Left lobe of liver (tissue), 2 donors: Measurements from ENCODE around the gene CTPS2. TPM values are rescaled to one million over a fixed set of nuclear protein-coding genes. Genes with fewer than 3 reads are reported as not detected.
"Not testable (repeated sequence)": the region's sequence is repeated elsewhere in the genome, so short reads cannot be mapped to it uniquely, and the experiment has no call there.

Source experiments
- ATAC-seq: fragments of 200-7000 bp; cut with Tn5 transposase; one replicate; pipeline ENCODE4 v1.9.1; 2020; ENCODE audit warnings: mild to moderate bottlenecking, moderate library complexity
- DNase-seq: peaks from one replicate; pipeline ENCODE4 v3.0.0-alpha.2; 2020; ENCODE audit warnings: low spot score
- total RNA-seq: library from RNA; stranded (reverse); gene quantifications from one replicate; pipeline ENCODE4 v1.2.1, GENCODE V29; 2021
- donor health status: DM: no; HTN: no; CAD: no; lungs with moderate emphysema.
- donor health status: DM: no; HTN: yes; CAD: no.

CTPS2 gene
- total RNA-seq, 1 donor from 2014 or later: 7.8 TPM

DNA sequence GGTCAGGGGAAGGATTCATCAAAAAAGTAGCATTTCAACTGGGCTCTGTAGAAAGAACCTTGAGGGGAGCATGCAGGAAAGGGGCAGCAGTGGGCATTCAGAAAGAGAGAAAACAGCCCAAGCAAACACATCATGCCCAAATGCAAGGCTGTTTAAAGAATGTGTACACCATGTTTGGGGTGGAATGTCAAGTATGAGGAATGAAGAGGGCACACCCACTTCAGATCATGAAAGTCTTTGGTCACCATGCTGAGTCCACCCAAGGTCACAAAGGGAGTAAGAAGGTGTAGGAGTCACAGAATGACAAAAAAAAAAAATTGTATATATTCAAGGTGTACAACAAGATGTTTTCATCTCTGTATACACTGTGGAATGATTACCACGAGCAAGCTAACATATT, 53.1 kb downstream of the CTPS2 start:
- ATAC-seq (no peak), DNase-seq (no peak)

DNA sequence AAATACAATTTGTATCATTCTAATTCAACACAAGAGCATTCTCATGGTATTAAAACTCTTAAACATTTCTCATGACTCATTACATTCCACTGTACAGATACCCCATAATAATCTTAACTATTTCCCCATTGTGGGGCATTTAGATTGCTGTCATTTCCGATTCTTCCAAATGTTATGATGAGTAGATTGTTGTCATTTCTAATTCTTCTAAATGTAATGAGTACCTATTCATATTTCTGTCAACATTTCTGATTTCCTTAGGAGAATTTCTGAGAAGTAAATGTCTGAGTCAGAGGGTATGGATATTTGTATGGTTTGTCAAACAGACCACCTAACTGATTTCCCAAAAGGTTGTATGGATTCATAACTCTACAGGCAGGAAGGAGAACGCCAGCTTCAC, 54.2 kb downstream of the CTPS2 start:
- DNase-seq: no peak
- no peak for ATAC-seq

DNA sequence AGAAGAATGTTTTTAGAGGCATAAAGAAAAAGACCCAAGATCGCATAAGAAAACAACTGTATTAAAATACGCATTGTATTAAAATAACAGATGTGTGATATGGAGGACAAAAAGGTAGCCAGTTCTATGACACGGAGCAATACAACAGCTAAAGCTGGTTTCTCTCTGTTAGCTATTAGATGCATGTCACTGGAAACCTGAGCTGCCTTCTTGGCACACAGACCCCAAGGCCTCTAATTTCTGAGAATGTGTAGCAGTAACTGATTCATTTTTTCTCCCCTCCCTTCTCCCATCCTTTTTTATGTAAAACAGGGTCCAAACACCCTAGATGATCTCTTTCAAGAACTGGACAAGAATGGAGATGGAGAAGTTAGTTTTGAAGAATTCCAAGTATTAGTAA, 58.4 kb downstream of the CTPS2 start:
- ATAC-seq (no peak), DNase-seq (no peak)

DNA sequence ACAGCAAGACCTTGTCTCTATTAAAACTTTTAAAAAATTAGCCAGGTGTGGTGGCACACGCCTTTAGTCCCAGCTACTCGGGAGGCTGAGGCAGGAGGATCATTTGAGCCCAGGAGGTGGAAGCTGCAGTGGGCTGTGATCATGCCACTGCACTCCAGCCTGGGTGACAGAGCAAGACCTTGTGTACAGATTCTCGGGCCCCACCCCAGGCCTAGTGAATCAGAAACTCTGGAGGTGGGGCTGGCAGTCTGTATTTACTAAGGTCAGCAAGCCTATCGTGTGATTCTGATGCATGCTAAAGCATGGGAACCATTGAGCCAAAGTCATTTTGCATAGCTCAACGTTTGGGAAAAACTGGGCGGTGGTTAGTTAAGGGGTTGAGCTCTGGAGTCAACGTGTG, 59.0 kb downstream of the CTPS2 start:
- DNase-seq: no peak
- ATAC-seq: no peak

DNA sequence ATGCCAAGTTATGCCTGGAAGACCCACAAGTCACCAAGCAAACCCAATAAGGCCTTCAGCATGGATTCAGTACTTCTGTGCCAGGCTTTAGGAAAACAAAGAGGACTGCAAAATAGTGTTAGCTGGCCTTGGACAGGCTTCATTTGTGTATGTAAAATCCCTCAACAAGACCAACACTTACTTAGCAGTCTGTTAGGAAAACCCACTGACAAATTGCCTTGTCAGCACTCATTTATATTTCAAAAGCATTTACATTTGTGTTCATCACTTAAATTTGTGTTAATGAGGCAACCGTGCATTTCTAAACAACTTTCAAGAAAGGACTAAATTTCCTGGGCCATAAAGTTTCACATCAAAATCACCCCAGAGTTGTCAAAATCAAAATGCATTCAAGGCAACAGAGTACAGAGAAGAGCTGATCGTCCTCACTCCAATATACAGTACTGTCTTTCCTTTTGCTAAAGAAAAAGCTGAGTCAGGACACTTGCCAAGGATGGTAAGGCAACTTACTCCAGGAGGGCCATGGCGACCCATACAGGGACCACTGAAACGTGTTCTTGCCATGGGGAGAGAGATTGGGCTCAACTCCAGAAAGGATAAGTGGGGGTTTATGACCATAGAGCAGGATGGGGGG, 61.0 kb downstream of the CTPS2 start:
- no peak for ATAC-seq
- DNase-seq: no peak

DNA sequence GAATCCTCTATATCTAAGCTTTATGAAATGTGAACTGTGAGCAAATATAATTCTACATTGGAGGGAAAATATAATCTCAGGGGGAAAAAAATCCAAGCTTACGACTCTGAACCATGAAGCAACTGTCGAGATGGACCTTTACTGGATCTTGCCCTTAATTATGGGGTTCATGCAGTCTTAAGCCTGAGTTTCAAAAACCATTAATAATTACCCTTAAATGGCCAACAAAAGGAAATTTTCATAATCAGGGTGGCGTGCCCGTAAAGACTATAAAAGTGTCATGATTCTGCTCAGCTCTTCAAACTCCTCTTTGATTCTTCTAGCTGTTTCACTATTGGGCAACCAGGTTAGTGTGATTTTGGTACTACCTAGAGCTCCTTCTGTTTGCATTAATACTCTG, 62.6 kb downstream of the CTPS2 start, which contains the start of gene S100G:
Gene S100G, plus strand, starts transcription at position 301 of the 400 bp plus-strand sequence. CDS start 849 bp downstream, outside the sequence.
- no peak for DNase-seq
- no peak for ATAC-seq

DNA sequence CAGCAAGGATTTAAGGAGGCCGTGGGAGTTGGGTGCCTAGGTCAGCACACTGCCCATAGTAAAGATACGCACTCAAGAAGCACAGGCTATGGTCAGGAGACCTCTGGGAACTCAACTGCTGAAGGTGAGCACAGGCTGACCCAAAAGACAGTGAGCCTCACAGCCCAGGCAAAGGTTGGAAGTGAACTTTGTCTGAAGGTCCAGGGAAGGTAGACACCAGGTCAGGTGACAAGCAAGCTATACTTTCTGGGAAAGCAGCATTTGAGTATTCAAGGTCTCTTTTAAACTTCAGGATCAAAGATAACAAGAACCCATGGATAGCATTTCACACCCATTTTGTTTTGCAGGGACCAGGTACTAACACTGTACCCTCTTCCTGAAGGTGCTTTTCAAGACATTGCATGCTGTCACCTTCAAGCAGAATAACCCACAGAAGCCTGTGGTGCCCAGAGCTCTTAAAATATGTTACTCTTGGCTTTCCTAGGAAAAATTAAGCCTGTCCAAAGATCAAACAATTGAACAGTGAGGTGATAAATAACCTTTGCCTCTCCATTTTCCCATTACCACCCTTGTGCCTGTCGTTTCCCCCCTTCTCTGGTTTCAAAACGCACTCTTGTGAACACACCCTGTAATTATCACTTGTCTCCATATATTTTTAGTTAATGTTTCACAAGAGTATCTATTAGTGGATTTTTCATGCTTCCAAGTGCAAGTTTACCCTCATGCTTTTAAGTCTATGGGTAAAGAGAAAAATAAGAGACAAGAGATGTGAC, 65.9 kb downstream of the CTPS2 start:
- ATAC-seq (no peak), DNase-seq (no peak)

DNA sequence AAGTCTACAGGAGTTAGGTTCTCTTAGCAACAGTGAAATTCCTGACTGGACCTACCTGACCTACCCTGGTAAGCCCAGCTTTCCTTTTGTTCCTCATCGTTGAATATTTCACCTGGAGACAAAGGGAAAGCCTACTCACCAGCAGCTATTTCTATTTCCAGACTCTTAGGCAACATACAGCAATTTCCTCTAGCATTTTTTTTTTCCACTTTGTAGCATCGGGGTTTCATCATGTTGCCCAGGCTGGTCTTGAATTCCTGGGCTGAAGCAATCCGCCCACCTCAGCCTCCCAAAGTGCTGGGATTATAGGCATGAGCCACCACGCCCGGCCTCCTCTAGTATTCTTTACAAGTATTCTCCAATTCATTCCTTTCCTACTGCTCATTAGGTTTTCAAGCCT, 69.3 kb downstream of the CTPS2 start:
- ATAC-seq (no peak), DNase-seq (no peak)

DNA sequence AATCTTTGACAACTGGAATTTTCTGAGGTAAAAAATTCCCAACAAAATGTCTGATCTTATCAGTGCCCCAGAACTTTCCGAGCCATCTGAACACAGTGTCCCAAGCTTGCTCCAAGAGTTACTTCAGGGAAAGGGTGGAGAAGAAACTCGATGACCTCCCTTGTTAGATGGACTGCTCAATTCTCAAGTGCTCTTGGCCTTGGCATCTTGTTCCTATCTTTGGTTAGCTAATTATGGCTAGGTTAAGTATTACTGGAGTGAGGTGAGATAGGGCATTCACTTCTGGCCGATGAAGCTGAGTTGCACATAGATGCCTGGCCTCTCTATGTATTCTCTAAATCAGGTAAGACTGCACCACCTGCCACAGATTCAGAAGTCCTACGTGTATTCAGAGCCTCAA, 71.6 kb downstream of the CTPS2 start:
- no peak for ATAC-seq
- DNase-seq: no peak

DNA sequence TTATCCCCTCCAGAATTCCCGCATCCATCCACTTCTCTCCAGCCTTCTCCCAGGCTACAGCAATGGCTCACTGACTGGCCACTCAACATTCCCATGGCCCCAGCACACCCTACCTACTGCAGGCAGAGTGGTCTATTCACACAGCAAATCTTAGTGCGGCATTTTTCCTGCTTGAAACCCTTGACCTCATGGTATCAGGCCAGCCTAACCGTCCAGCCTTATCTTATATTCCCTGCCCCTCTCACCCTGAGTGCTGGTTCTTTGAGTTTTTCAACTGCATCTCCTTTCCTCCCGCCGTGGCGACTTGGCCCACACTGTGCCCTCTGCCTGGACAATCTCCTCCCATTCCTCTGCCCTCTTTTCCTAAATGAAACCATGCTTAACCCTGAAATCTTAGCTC, 72.5 kb downstream of the CTPS2 start:
- DNase-seq (no peak), ATAC-seq (no peak)

DNA sequence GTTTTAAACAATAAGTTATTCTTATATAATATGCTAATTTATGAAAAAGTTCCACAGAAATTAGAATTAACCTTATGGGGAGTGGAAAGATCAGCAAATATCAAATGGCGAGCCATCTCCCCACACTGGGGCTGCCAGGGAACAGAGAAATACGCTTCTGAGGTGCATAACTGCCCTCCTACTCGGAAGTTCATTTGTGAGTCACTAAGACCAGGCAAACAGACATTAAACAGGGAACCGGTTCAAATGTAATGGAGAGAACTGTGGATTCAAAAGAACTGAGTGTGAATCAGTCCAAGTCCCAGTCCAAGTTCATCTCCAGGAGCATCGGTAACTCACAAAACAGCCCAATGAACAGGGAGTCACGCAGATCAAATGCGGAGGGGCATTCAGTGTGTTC, 73.9 kb downstream of the CTPS2 start:
- no peak for DNase-seq
- no peak for ATAC-seq

DNA sequence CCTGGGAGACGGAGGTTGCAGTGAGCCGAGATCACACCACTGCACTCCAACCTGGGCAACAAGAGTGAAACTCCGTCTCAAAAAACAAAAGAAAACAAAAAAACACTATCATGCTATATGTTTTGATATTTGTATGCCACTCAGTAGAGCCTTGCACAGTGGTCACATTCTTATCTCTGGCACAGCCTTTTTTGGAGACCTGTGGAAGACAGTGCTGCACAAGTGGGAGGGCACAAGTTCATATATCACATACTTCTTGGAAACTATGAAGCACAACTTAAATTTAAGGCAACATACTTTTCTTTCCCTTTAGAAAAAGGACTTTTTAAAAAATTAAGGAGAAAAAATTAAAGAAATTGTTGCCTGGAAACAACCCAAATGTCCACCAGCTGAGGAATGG, 76.9 kb downstream of the CTPS2 start:
- DNase-seq (no peak), ATAC-seq (no peak)

DNA sequence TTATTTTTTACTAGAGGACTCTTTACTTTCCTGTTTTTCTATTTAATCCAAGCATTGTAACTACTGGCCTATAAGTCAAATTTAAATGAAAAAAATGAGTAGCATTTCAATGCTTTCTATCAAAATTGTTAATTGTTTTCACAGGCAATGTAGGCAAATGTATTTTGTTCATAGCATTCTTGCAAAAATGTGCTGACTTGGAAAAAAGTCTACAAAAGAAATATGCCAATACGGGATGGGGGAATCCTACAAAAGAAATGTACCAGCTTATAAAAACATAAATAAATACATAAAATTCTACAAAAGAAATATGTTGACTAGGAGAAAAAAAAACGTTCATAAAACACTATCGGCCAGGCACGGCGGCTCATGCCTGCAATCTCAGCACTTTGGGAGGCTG, 77.4 kb downstream of the CTPS2 start:
- ATAC-seq: no peak
- no peak for DNase-seq

DNA sequence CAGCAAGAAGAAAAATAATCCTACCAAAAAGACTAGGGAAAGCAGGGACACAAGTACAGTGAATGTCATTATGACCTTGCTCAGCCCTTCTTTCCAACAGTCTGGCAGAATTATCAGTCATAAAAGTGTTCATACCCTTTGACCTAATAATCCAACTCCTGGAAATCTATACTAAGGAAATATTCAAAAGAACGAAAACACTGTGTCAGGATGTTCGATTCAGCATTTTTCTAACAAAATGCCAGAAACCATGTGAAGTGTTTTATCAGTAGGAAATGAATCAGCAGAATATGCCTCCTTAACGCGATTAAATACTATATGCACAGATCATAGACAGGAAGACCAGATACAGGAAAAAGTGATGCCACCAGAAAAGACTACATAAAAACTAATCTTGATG, 78.7 kb downstream of the CTPS2 start:
- DNase-seq: no peak
- ATAC-seq: no peak

DNA sequence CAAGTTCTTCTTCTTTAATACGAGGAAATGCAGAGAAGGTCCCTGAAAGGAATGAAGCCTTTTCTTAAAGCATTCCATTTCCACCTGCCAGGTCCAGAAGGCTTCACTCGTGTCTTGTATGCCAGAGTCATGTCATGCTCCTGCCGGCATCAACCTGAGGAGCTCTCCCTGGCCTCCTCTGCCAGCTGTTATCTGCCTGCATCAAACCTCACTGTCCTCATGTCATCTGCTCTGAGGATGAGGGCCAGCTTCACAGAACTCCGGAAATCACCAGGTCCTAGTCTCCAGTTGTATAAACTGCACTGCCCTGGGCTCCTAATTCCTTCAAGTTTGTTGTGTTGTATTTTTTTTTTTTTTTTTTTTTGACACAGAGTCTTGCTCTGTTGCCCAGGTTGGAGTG, 82.6 kb downstream of the CTPS2 start:
- ATAC-seq (no peak), DNase-seq (no peak)

DNA sequence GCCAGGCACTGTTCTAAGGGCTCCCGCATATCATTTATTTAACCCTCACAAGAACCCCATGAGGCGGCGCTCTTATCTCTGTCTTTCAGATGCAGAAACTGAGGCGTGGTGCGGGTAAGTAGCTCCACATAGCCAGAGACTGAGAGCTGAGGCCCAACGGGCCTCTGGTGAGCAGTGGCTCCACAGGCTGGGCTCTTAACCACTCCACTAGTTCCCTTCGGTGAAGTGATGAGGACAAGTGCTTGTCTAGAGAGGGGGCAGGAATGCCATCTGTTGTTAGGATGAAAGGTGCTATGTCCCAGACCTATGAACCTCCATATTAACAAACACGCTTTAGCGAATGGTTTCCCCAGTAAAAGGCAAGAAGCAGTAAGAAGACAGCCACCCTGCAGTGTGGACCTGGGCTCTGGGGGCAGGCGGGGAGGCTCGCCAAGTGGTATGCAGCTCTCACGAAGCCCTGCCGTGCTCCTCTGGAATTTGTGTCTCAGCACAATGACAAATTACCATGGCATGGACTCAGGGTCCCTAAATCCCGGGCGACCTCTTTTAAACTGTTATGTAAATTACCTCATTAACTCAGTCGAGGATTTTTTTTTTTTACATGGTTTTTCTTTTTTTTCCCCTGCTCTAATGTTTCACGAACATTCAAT, 83.4 kb downstream of the CTPS2 start:
- no peak for DNase-seq
- no peak for ATAC-seq

DNA sequence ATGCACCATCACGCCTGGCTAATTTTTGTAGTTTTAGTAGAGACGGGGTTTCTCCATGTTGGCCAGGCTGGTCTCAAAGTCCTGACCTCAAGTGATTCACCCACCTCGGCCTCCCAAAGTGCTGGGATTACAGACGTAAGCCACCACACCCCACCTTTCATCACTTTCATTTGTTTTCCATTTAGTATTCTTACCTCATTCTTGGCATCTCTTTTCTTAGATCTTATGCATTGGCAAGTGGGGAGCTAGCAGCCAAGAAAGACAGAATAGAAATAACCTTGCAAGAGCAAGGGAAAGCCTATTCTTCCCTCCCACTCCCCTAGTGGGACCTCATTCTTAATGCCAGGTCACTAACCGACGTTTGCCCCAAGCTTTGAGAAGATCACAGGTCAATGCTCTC, 84.0 kb downstream of the CTPS2 start:
- not testable (repeated sequence) for DNase-seq, ATAC-seq

DNA sequence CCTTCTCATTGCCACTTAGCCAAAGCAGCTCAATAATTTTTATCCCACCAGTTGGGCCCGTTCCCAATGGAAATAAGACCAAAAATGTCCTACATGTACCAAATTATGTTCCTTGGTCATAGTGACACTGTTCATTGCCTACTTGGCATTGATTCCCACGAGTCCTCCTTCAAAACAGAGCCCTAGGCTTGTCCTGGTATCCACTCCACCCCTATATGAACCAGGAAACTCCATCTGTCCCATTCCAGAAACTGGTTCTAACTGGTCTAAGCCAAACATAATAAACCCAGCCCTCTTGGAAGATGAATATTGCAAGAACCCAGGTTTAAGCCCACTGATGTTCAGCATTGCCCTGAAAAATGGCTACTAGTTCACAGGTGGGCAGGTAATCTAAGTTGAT, 93.4 kb downstream of the CTPS2 start:
- no peak for ATAC-seq
- DNase-seq: no peak

DNA sequence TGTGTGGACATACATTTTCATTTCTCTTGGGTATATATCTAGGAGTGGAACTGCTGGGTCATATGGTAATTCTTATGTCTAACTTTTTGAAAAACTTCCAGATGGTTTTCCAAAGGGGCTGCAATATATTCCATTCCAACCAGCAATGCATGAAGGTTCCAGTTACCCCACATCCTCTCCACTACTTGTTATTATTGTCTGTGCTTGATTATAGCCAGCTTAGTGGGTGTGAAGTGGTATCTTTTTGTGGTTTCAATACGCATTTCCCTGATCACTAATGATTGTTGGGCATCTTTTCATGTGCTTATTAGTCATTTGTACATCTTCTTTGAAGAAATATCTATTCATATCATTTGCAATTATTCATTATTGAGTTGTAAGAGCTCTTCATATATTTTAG, 94.0 kb downstream of the CTPS2 start:
- DNase-seq (no peak), ATAC-seq (no peak)

DNA sequence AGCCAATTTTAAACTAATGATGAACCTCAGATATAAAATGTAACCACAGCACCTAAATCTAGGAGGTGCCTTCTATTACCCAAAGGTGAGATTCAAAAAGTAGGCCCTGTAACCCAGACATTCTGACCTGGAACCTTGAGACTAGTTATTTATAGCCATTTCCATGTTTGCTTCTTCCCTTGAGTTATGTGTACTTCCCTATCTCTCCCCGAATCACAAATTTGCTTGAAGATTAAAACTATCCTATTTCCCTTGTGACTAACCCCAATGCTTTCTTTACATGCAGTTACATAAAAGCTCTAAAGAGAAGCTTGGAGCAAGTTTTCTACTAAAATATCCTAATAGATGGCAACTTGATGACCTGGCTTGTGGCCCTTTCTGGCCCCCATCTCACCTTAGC, 95.1 kb downstream of the CTPS2 start:
- ATAC-seq (no peak), DNase-seq (no peak)

DNA sequence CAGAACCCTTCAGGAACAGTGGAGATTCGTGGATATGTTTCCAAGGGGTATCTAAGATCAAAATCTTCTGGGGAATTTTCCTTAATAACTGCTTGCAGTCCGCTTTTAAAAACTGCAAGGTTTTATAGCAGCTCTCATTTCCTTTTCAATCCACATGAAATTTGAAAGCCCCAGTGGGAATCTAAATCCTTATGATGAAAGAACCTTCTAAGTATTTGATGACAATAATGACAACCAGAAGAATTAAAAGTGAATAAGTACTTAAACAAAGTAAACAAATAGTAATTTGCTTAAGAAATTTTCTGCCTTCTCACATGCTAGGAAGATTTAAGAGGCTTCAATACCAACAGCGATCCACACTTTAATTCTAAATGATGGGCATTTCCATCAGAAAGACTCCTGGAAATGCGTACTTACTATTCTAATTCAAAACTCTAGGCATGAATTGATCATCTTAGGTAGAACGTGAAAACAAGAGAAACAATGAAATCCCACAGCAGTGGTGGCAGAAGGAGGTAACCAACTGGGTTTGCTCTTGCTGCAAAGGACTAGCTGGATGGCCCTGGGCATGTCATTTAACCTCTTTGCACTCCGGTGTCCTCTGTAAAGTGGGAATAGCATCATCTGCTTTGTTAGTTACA, 100.1 kb downstream of the CTPS2 start:
- ATAC-seq: no peak
- DNase-seq: no peak

DNA sequence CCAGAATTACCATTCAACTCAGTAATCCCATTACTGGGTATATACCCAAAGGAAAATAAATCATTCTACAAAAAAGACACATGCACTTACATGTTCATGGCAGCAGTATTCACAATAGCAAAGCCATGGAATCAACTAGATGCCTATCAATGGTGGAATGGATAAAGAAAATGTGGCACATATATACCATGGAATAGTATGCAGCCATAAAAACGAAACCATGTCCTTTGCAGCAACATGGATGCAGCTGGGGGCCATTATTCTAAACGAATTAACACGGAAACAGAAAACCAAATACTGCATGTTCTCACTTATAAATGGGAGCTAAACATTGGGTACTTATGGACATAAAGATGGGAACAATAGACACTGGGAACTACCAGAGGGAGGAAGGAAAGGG, 101.8 kb downstream of the CTPS2 start:
- not testable (repeated sequence) for ATAC-seq, DNase-seq
